B cell (primary cell): ENCODE data around the gene ASTL. TPM values are rescaled to one million over a fixed set of nuclear protein-coding genes. Genes with fewer than 3 reads are reported as not detected.

Experiments
- ATAC-seq: fragments of 200-7000 bp; cut with Tn5 transposase; one replicate; pipeline ENCODE4 v1.10.0; 2021; ENCODE audit warnings: low read depth, mild to moderate bottlenecking, moderate number of reproducible peaks, moderate library complexity
- CTCF ChIA-PET: fragments of 350-600 bp; sonication (Branson Sonifier 250); formaldehyde crosslinking; loops from one replicate; lab custom pipeline; 2021; ENCODE audit warnings: antibody characterized with exemption, inconsistent platforms; lab: Charles Lee
- POLR2A ChIA-PET: fragments of 350-600 bp; sonication (Branson Sonifier 250); formaldehyde crosslinking; loops from one replicate; lab custom pipeline; 2021; ENCODE audit warnings: antibody characterized with exemption; lab: Charles Lee
- DNase-seq: peaks from one replicate; pipeline ENCODE4 v3.0.0; 2013
- H2AFZ ChIP-seq: 2 replicates; pipeline ENCODE4 v1.6.1; 2012; ENCODE audit warnings: mild to moderate bottlenecking, low read depth, low read length; ENCODE audit not compliant: insufficient read depth, poor library complexity, severe bottlenecking
- H3K27ac ChIP-seq, 2 donors: 1 replicate in 1 of 2; 2 replicates in 1 of 2; pipeline ENCODE4 v1.5.1; 2012 to 2013; ENCODE audit warnings: low read length in 2 of 2, mild to moderate bottlenecking in 2 of 2, moderate library complexity in 1 of 2
- H3K27me3 ChIP-seq, 4 experiments: fragments of 200-600 bp in 1 of 4; sonication (generic) in 1 of 4; replicated peaks in 1 of 4; 1 replicate in 2 of 4; 2 replicates in 2 of 4; pipeline versions ENCODE4 v1.6.1 to v1.7.0; 2013 to 2016; ENCODE audit warnings: low read length in 3 of 4, mild to moderate bottlenecking in 2 of 4, mixed read lengths in 1 of 4, moderate library complexity in 1 of 4; ENCODE audit not compliant: insufficient read depth in 4 of 4, control insufficient read depth in 3 of 4; ENCODE audit errors: control extremely low read depth in 1 of 4
- H3K36me3 ChIP-seq, 2 experiments: replicated peaks in 1 of 2; 1 replicate in 1 of 2; 2 replicates in 1 of 2; pipeline versions ENCODE4 v1.6.1 to v1.7.1; 2013; ENCODE audit warnings: low read length in 1 of 2; ENCODE audit not compliant: insufficient read depth in 2 of 2, control insufficient read depth in 1 of 2; ENCODE audit errors: control extremely low read depth in 1 of 2, extremely low read depth in 1 of 2
- H3K4me1 ChIP-seq, 2 donors: fragments of 200-600 bp in 1 of 2; sonication (generic) in 1 of 2; 1 replicate in 1 of 2; 2 replicates in 1 of 2; pipeline versions ENCODE4 v1.5.1 to v1.6.1; 2013 to 2017; ENCODE audit warnings: low read length in 2 of 2; ENCODE audit not compliant: control insufficient read depth in 2 of 2, insufficient read depth in 2 of 2
- H3K4me2 ChIP-seq: replicated peaks from 2 replicates; pipeline ENCODE3; 2012; ENCODE audit warnings: mild to moderate bottlenecking, low read depth, low read length; ENCODE audit not compliant: poor library complexity, severe bottlenecking
- H3K4me3 ChIP-seq, 5 experiments: fragments of 200-600 bp in 1 of 5; sonication (generic) in 1 of 5; 1 replicate in 3 of 5; 2 replicates in 2 of 5; pipeline versions ENCODE4 v1.5.1 to v1.7.0; 2011 to 2016; ENCODE audit warnings: low read length in 4 of 5, mild to moderate bottlenecking in 4 of 5, low read depth in 2 of 5, control low read depth in 1 of 5, moderate library complexity in 1 of 5; ENCODE audit not compliant: insufficient read depth in 1 of 5; ENCODE audit errors: control extremely low read depth in 1 of 5, extremely low read depth in 1 of 5
- H3K79me2 ChIP-seq: fragments of 200-600 bp; sonication (generic); one replicate; pipeline ENCODE4 v1.6.0; 2016; ENCODE audit warnings: low read length; ENCODE audit not compliant: control insufficient read depth, insufficient read depth
- H3K9ac ChIP-seq: fragments of 200-600 bp; sonication (generic); 2 replicates; pipeline ENCODE4 v1.6.1; 2017; ENCODE audit warnings: mild to moderate bottlenecking, low read length, moderate library complexity
- H3K9me3 ChIP-seq, 3 donors: one replicate each; pipeline versions ENCODE4 v1.6.1 to v1.7.1; 2013; ENCODE audit warnings: low read length in 2 of 3; ENCODE audit not compliant: control insufficient read depth in 2 of 3, insufficient read depth in 1 of 3; ENCODE audit errors: control extremely low read depth in 1 of 3
- H4K20me1 ChIP-seq: 2 replicates; pipeline ENCODE4 v1.6.0; 2012; ENCODE audit warnings: mild to moderate bottlenecking, low read length; ENCODE audit not compliant: insufficient read depth, control insufficient read depth, poor library complexity, severe bottlenecking
- H3K27ac Mint-ChIP-seq: one replicate; pipeline ENCODE4 v1.8.0; 2021; ENCODE audit warnings: mixed read lengths
- H3K27me3 Mint-ChIP-seq: one replicate; pipeline ENCODE4 v1.8.0; 2021; ENCODE audit warnings: mixed read lengths
- H3K4me1 Mint-ChIP-seq: one replicate; pipeline ENCODE4 v1.8.0; 2021; ENCODE audit warnings: mixed read lengths
- H3K4me3 Mint-ChIP-seq: one replicate; pipeline ENCODE4 v1.8.0; 2021; ENCODE audit warnings: mixed read lengths
- H3K9me3 Mint-ChIP-seq: one replicate; pipeline ENCODE4 v1.8.0; 2022; ENCODE audit warnings: mixed read lengths; ENCODE audit not compliant: insufficient read depth
- CTCF ChIP-seq: fragments of 200-600 bp; IDR thresholded peaks from one replicate; pipeline ENCODE4 v1.8.0; 2022; ENCODE audit warnings: antibody characterized with exemption, mild to moderate bottlenecking
- EZH2 ChIP-seq: IDR thresholded peaks from 2 replicates; pipeline ENCODE4 v1.6.1; 2012; ENCODE audit warnings: borderline replicate concordance, low read depth, mild to moderate bottlenecking, moderate library complexity, low read length; ENCODE audit not compliant: insufficient read depth, poor library complexity, severe bottlenecking
- WGBS: methylation state at CpG from one replicate; pipeline ENCODE4 v1.1.5; 2013; ENCODE audit warnings: missing lambda C conversion rate; ENCODE audit not compliant: insufficient coverage; 5-methylcytosine and 5-hydroxymethylcytosine counted together
- intact Hi-C: fragments of 100-400 bp; cut with micrococcal nuclease; formaldehyde crosslinking; loops from one replicate; pipeline ENCODE4 v1.10.0; 2022
- polyA plus RNA-seq: library from polyadenylated mRNA; depleted of rRNA; stranded (reverse); fragments of >200 nt; gene quantifications from 2 replicates; pipeline ENCODE4 v1.2.3, GENCODE V29; 2012
- total RNA-seq, 2 donors: library from RNA; stranded (reverse); fragments of 120-200 nt in 1 of 2; gene quantifications; 1 replicate in 1 of 2; 2 replicates in 1 of 2; pipeline versions ENCODE4 v1.2.3 to v1.2.4, GENCODE V29; 2013 to 2022

ASTL gene
- total and polyA plus RNA-seq, 2 donors (not counting 1 experiment from before 2014, with no cell fraction given) = 0.15 to 0.59 TPM

- no peak overlapping the region for H3K4me3 Mint-ChIP-seq
- no peaks in the 10 kb centered on the region for H3K9me3 Mint-ChIP-seq
- Histone ChIP-seq H3K4me1 (peaks cover 0 to 5% of the 10 kb centered on the region in 2 donors), H3K9me3 (no peaks in the 10 kb centered on the region), H3K9ac (no peak overlapping the region), H3K27ac (no peak overlapping the region), H3K4me2 (no peak overlapping the region), H4K20me1 (no peaks in the 10 kb centered on the region), H3K4me3 (no peak overlapping the region), H3K27me3 (no peaks in the 10 kb centered on the region), H3K79me2 (no peaks in the 10 kb centered on the region), H2AFZ (no peak overlapping the region), H3K36me3 (no peaks in the 10 kb centered on the region)
- ATAC-seq (no peak), DNase-seq (no peak)
- ChIA-PET CTCF (interaction anchor here (1.8 to 23.6 kb wide), 8 partner anchors 9 to 127 kb away, joined by 5 to 1065 read pairs (median 24); partner anchors contain the start of gene ADRA2B), POLR2A (no interaction called here)
- intact Hi-C loops = no loop called here
- H3K27ac Mint-ChIP-seq = no peak overlapping the region
- TF ChIP-seq CTCF (no peak), EZH2 (no peak)
- H3K27me3 Mint-ChIP-seq = no peaks in the 10 kb centered on the region
- 95% methylated on average over 7 of the region's 8 CpGs for WGBS
- peaks cover 11% of the 10 kb centered on the region for H3K4me1 Mint-ChIP-seq
Observed at GRCh38 chr2:96136129-96136720, 2.1 kb downstream of the ASTL start.

GRCh38 chr2:96135621-96136020 lies 2.7 kb downstream of the ASTL start:
- no peaks in the 10 kb centered on the region for H3K9me3 Mint-ChIP-seq
- Histone ChIP-seq H3K9ac (no peak overlapping the region), H3K4me1 (peaks cover 0 to 5% of the 10 kb centered on the region in 2 donors), H3K9me3 (no peaks in the 10 kb centered on the region), H3K4me2 (no peak overlapping the region), H3K79me2 (no peaks in the 10 kb centered on the region), H4K20me1 (no peaks in the 10 kb centered on the region), H3K27me3 (no peaks in the 10 kb centered on the region), H3K4me3 (no peak overlapping the region), H3K27ac (no peak overlapping the region), H3K36me3 (no peaks in the 10 kb centered on the region), H2AFZ (no peak overlapping the region)
- intact Hi-C loops = no loop called here
- DNase-seq (no peak), ATAC-seq (no peak)
- WGBS = 84% methylated on average over 5 of the region's 5 CpGs
- H3K27ac Mint-ChIP-seq = no peak overlapping the region
- POLR2A ChIA-PET = no interaction called here
- H3K27me3 Mint-ChIP-seq = no peaks in the 10 kb centered on the region
- TF ChIP-seq CTCF (no peak), EZH2 (no peak)
- peaks cover 9% of the 10 kb centered on the region for H3K4me1 Mint-ChIP-seq
- H3K4me3 Mint-ChIP-seq = no peak overlapping the region
- CTCF ChIA-PET = interaction anchor here (1.9 to 23.6 kb wide), 2 partner anchors 8 to 35 kb away, joined by 5 to 1065 read pairs; no protein-coding TSS in a partner anchor
